ENCODE results near the gene EML1.
A peak's percentile ranks its signal among the peaks of the same experiment; 100 is the strongest.

EML1 gene

DNA sequence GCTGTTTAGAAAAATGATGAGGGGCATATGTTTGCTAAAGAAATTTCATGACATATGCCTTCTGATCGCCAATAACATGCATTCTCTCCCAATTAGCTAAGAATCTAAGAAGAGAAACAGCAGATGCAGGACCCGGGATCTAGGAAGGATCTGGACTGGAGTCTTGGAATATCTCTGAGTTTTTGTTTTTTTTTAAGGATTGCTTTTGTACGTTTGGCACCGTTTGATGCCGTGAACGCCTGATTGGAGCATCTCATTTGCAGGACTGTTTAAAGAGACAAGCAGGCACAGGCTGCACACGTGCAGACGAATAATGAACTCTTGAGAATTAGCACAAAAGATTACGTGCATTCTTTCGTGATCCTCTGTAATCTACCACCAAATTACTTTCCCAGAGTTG lies 13.6 kb downstream of the EML1 start:
- DNase-seq = no peak

- no peak for DNase-seq
These were observed 14.4 kb downstream of the EML1 start for GRCh38 chr14:99807413-99808153.

GRCh38 chr14:99808154-99808505 lies 14.9 kb downstream of the EML1 start:
- DNase-seq = no peak

DNA sequence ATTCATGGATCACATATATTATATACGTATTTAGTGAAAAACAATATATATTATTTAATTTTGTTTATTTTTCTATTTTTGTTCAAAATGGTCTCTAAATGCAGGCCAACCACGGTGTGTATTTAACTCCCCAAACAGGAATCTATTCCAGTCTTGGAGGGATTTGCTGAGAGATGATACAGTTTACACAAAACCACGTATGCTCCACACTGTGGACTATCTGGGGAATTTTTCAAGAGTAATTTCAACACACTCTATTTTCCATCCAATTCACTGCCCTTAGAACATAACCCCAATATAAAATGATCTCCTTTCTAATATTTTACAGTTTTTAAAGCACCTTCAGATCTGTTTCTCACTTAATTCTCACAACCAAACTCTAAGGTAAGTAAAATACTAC lies 15.3 kb downstream of the EML1 start:
- DNase-seq = no peak

DNA sequence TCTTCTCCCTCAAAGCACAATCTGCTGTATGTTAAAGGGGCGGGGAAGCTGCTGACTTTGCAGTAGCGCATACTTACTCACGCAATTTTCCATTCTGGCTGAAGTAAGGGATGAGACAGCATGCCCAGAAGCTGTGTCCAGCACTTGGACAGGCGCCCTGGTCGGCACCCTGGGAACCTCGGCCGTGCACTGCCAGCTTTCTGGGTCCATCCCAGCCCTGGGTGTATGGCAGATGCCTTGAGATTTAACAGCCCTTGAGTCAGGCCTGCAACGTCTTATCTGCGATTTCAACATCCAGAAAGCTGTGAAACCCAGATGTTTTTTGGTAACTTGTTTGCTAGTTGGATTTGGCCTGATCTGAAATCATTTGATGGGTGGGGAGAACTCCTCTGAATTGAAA lies 16.1 kb downstream of the EML1 start:
- no peak for DNase-seq

DNA sequence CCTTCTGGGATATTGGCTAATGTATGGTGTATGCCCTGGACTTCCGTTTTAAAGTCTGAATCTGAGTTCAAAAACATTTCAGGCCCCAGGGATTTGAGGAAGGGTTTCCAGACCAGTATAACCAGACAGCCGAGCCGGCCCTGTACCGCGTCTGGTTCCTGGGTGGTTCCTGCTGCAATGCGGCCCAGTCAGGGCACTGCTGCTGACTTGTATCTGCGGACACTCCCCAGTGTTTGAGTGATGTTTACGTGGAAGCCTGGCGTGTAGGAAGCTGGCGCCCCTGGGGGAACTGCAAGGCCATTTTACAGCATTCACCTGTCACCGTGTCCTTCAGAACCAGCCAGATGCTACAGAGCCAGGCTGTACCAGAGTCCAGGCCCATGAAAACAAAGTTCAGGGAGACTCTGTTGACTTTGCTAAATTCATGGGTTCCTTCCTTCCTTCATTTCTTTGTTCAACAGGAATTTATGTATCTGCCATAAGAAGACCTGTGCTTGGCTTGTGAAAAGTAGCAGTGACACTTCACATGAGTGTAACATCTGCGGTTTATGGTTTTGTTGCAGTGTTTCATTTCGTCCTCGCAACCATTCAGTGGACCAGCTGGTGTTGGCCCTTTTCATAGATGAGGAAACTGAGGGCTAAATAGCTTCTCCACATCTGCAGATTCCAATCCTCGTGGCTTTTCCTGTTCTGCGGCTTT lies 16.8 kb downstream of the EML1 start:
- no peak for DNase-seq

GRCh38 chr14:99810559-99810874 lies 17.3 kb downstream of the EML1 start:
- no peak for DNase-seq

DNA sequence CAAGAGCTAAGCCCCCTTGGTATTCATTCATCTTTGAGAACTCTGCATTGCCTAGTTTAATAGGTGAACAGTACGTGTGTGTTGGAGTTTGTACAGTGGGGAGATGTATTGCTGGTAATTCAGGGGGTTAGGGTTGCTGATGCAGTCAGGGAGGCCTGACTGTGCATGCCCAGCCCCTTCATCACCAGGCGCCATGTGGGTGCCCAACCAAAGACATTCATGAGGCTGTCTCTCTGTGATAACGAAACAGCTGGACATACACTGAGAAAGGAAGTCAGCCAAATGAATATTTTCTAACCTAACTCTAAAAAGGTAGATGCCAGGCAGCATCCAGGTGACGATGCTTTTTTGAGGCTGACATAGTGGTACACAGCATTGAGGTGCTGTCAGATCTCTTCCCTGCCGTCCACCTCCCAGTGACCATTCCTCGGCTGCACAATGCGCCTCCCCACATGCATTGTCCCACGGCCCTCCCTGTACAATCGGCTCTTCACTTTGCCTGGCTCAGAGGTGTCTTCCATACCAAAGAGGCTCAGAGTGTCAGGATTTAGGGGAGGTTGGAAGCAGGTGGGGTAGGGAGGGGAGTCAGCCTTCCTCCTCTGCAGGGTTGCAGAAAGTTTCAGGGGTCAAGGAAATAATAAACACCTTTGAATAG lies 19.0 kb downstream of the EML1 start:
- no peak for DNase-seq

DNA sequence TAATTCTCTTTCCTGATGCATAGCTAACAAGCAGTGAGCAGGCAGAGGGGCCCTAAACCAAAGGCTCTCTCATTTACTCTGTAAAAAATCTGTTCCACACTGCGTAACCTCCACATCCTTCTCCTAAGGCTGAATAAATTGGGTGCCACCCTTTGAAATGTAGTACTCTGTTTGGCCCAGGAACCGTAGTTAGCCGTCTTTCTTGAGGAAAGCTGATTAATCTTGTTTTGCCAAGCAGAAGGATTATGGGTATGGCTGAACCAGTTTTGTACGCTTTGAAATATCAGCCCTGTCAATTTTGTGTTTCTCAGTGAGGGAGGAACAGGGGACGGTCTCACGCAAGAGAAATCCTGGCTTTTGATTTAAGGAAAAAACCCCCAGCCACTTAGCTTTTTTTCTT lies 19.7 kb downstream of the EML1 start:
- DNase-seq = no peak

DNA sequence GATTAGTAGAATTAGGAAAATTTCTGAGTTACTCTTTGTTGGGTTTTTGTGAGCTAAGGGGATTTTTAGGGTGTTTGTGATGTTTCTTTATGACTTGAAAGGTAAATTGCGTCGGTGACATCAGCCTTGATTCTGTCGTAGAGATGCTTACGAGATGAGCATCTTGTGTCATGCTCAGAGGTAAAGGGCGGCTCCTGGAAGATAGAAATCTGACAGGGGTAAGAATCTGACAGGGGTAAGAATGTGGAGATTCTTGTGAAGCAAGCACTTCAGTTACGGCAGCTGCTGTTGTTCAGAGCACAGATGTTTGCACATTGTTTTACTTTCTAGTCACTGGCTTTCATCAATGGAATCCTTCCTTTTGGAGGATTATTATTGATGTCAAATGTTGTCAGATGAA lies 22.5 kb downstream of the EML1 start:
- no peak for DNase-seq

DNA sequence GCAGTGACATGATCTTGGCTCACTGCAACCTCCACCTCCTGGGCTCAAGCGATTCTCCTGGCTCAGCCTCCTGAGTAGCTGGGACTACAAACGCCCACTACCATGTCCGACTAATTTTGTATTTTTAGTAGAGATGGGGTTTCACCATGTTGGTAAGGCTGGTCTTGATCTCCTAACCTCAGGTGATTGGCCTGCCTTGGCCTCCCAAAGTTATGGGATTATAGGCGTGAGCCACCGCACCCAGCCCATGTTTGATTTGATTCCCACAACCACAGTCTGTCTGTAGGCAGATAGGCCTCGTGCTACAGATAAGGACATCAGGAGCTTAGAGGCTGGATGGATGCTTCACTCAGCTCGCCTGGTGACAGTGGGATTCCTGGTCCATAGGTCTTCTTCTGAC lies 23.0 kb downstream of the EML1 start:
- DNase-seq = no peak

GRCh38 chr14:99816642-99817041 lies 23.4 kb downstream of the EML1 start:
- no peak for DNase-seq

- DNase-seq = no peak
These were observed 24.1 kb downstream of the EML1 start for GRCh38 chr14:99817331-99817730.

GRCh38 chr14:99818503-99819036 lies 25.4 kb downstream of the EML1 start:
- DNase-seq = no peak

GRCh38 chr14:99819514-99819913 lies 26.3 kb downstream of the EML1 start:
- no peak for DNase-seq

- DNase-seq = peak; percentile 98
These were observed 27.6 kb downstream of the EML1 start for GRCh38 chr14:99820702-99821331.

DNA sequence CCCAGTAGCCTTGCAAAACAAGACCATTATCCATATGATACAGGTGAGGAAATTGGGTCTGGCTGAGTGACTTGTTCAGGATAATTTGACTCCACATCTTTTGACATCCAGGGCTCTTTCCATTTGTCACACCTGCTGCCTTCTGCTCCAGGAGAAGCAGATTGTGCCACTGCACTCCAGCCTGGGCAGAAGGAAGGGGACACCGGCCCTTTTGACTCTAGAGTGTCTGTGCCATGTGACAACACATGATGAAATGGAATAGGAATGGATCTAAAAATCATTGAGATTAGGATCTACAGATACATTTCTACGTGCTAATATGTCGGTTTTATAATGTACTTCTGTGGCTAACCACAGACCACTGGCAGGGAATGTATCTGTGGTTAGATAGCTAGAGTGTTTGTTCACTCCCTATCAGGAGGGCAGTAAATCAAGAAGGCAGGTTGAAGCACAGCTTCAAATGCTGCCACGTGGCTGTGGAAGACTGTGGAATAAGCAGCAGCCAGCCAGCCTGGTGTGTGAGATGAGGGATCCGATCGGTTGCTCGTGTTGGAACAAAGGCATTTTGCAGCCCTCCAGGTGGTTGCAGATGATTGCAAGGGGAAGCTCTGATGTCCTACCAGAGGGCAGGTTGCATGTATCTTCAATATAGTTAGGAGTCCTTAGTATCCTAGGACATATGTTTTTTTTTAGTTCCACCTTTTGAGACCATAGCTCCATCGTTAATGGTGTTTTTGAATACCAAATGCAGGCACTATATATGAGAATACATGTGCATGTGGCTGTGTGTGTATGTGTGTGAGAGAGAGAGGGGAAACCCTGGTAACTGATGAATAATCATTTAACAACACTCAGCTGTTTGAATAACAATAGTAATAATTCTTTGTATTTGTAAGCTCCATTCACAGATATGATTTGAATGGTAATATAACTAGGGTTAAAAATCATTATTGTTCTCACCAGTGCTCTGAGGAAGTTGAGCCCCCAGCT lies 28.6 kb downstream of the EML1 start:
- DNase-seq = peak; percentile 99

DNA sequence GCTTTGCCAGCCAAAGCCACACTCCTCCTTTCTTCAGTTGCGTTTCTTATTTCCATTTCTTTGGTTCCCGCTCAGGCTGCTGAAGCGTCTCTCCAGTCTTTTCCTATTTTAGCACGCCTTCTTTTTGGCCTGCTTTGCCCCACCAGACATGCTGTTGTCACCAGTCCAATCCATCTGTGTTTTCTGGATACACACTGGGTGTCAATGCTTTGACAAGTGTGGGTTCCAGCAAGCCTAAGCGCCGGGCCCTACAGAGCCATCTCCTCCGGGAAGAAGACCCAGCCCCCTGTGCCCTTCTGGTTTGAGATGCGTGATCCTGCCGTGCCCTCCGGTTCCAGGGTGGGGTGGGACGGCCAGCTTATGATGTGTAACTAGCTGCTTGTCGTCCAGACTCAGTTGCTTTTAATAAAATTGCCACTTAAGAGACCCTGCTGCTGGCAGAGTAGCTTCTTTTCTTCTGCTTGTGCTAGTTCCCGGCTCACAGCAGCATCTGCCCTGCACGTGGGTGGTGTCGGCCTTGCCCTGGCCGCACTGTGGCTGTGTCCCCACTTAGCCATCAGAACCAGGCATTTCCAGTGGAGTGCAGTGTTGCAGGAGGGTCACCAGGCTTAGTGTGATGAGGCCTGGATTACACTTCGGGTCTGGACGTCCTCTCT lies 29.7 kb downstream of the EML1 start:
- no peak for DNase-seq

GRCh38 chr14:99824776-99825175 lies 31.6 kb downstream of the EML1 start:
- no peak for DNase-seq

- DNase-seq = no peak
These were observed 36.2 kb downstream of the EML1 start for GRCh38 chr14:99829450-99829849.

DNA sequence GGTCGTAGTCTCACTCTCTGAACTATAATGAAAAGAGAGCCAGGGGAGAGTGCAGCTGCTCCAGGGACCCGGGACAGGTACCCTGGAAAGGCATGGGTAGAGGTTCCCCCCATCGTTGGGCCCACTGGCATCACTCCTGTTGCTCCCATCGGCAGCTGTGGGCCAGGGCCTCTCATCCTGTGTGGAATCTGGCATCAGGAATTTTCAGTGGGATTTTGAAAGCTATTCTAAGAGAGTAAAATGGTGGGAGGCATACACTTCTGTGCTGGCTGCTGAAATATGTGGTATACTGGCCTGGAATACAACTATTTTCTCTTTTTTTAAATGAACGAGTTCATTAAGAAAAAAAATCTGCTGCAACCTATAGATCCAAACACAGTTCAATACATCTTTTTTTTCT lies 38.1 kb downstream of the EML1 start:
- no peak for DNase-seq

Data from DMS79 treated with DMSO at 0.1 percent for 48 hours (cell line).